D721Med (cell line): ENCODE measurements around the gene PAQR5.

Source experiments
- DNase-seq: peaks from one replicate; pipeline ENCODE4 v3.0.0; 2011; ENCODE audit warnings: low spot score; ENCODE audit not compliant: insufficient read length
- FAIRE-seq: peaks from 2 replicates; lab custom pipeline; 2011; peaks lifted over from hg19 to GRCh38; lab: Jason Lieb, UNC
- CTCF ChIP-seq: IDR thresholded peaks from 2 replicates; pipeline ENCODE4 v1.5.1; 2012; ENCODE audit warnings: mild to moderate bottlenecking, control low read depth; ENCODE audit not compliant: insufficient read depth; ENCODE audit errors: missing control alignments

The PAQR5 gene

GRCh38 chr15:69308949-69309348 lies 10.2 kb downstream of the PAQR5 start:
- no peak for FAIRE-seq
- no peak for TF ChIP-seq CTCF
- DNase-seq, result no peak

GRCh38 chr15:69311319-69311721 lies 12.6 kb downstream of the PAQR5 start:
- no peak for FAIRE-seq

GRCh38 chr15:69313432-69314000 lies 14.8 kb downstream of the PAQR5 start:
- TF ChIP-seq CTCF, result no peak
- FAIRE-seq (no peak), DNase-seq (no peak)

More at GRCh38 chr15:69311319-69311721, 12.6 kb downstream of the PAQR5 start:
- TF ChIP-seq CTCF, result no peak
- no peak for DNase-seq

- DNase-seq (no peak), FAIRE-seq (no peak)
- no peak for TF ChIP-seq CTCF
Observed at GRCh38 chr15:69314131-69314530, 15.4 kb downstream of the PAQR5 start.

- FAIRE-seq (no peak), DNase-seq (no peak)
- TF ChIP-seq CTCF, result no peak
Observed at GRCh38 chr15:69314736-69315135, 16.0 kb downstream of the PAQR5 start.

- DNase-seq (no peak), FAIRE-seq (no peak)
- no peak for TF ChIP-seq CTCF
Observed at GRCh38 chr15:69315402-69316110, 16.8 kb downstream of the PAQR5 start.

GRCh38 chr15:69316291-69316690 lies 17.6 kb downstream of the PAQR5 start:
- FAIRE-seq, result no peak
- TF ChIP-seq CTCF, result no peak
- DNase-seq, result no peak
